Heart left ventricle (tissue), 16 donors: ENCODE data around the gene TTR. TPM values are rescaled to one million over a fixed set of nuclear protein-coding genes. Genes with fewer than 3 reads are reported as not detected.

Experiments used
- ATAC-seq, 4 donors: fragments of 200-7000 bp; cut with Tn5 transposase; one replicate each; pipeline ENCODE4 v1.9.1; 2020 to 2022; ENCODE audit warnings: moderate library complexity in 4 of 4, mild to moderate bottlenecking in 3 of 4, moderate number of reproducible peaks in 1 of 4
- DNase-seq, 5 donors: peaks; one replicate each; pipeline ENCODE4 v3.0.0-alpha.2; 2020
- H3K27ac ChIP-seq, 12 donors: fragments of 200-600 bp; sonication (generic) in 4 of 12; one replicate each; pipeline versions ENCODE4 v1.5.0 to v1.8.0; 2016 to 2022; ENCODE audit warnings: mild to moderate bottlenecking in 2 of 12
- H3K27me3 ChIP-seq, 9 donors: fragments of 200-600 bp; sonication (generic) in 2 of 9; one replicate each; pipeline versions ENCODE4 v1.5.1 to v1.8.0; 2016 to 2022; ENCODE audit warnings: mild to moderate bottlenecking in 3 of 9
- H3K36me3 ChIP-seq, 9 donors: fragments of 200-600 bp; sonication (generic) in 2 of 9; one replicate each; pipeline versions ENCODE4 v1.5.0 to v1.8.0; 2018 to 2022; ENCODE audit warnings: mild to moderate bottlenecking in 2 of 9
- H3K4me1 ChIP-seq, 12 donors: fragments of 200-600 bp; sonication (generic) in 4 of 12; one replicate each; pipeline versions ENCODE4 v1.5.0 to v1.8.0; 2016 to 2022; ENCODE audit warnings: mild to moderate bottlenecking in 3 of 12
- H3K4me3 ChIP-seq, 12 donors: fragments of 200-600 bp; sonication (generic) in 4 of 12; one replicate each; pipeline versions ENCODE4 v1.5.0 to v1.8.0; 2017 to 2022; ENCODE audit warnings: mild to moderate bottlenecking in 9 of 12, moderate library complexity in 4 of 12
- H3K9me3 ChIP-seq, 12 donors: fragments of 200-600 bp; sonication (generic) in 4 of 12; one replicate each; pipeline versions ENCODE4 v1.5.0 to v1.8.0; 2016 to 2022; ENCODE audit warnings: mild to moderate bottlenecking in 1 of 12
- CTCF ChIP-seq, 12 donors: fragments of 200-600 bp; sonication (generic) in 4 of 12; IDR thresholded peaks; one replicate each; pipeline versions ENCODE4 v1.5.0 to v1.8.0; 2018 to 2022; ENCODE audit warnings: antibody characterized with exemption in 12 of 12, mild to moderate bottlenecking in 5 of 12
- POLR2A ChIP-seq, 2 donors: fragments of 450-650 bp; IDR thresholded peaks; one replicate each; pipeline ENCODE4 v1.6.1; 2017; ENCODE audit warnings: antibody characterized with exemption in 2 of 2, mild to moderate bottlenecking in 2 of 2, moderate library complexity in 2 of 2
- WGBS, 4 donors: extraction: QIAGEN DNeasy Blood & Tissue Kit in 2 of 4; methylation state at CpG; one replicate each; pipeline versions ENCODE4 v1.1.5 to v1.1.7; 2013 to 2018; 5-methylcytosine and 5-hydroxymethylcytosine counted together
- intact Hi-C, 10 donors: fragments of 100-400 bp; cut with DNase I; formaldehyde crosslinking; loops; one replicate each; pipeline versions ENCODE4 v1.11.1 to v1.14.2; 2022
- polyA plus RNA-seq, 2 donors: library from polyadenylated mRNA; stranded (reverse); fragments of 200-250 nt; gene quantifications; one replicate each; pipeline ENCODE4 v1.2.3, GENCODE V29; 2013
- total RNA-seq, 9 donors: library from RNA; depleted of rRNA in 2 of 9; stranded (reverse); fragments of >200 nt in 2 of 9; fragmentation: NEBNext Ultra II Directional in 3 of 9; extraction: Animal tissue kit (Norgen Biotek cat#: 25700) in 3 of 9; gene quantifications; one replicate each; pipeline versions ENCODE4 v1.1.0 to v1.2.4, GENCODE V29; 2016 to 2023
- donor health status: ischemic (EF 13 %, LVEDD 7.1; RV severe dilation, severe dysfunction).
- donor health status: healthy with polysubstance abuse.
- donor health status: DM: no; HTN: yes; CAD: no.
- donor health status: DM: no; HTN: no; CAD: no.
- donor health status: ischemic (EF 25% LVEDD 6.9; RV normal size, moderate dysfunction).
- donor health status: ischemic (EF 25% LVEDD 5.7; RV mildly dilated, moderate dysfunction).
- donor health status: healthy.
- donor health status: DM: yes; HTN: yes; CAD: no.
- donor health status: ischemic (EF 35%, LVEDD 5.7; RV mildly dilated, moderate dysfunction).
- donor health status: nonischemic (EF 11% LVEDD 7.7; RV severe dilation, severe dysfunction).
- donor health status: DM: yes; HTN: yes; CAD: no.
- donor health status: PGD.
- donor health status: ischemic (EF 29% LVEDD 5.4; RV normal size, mild dysfunction).
- donor health status: nonischemic (EF 23%, LVEDD 6.1; RV moderate dilation, normal function).

Gene TTR
- total and polyA plus RNA-seq, 11 donors: 0.19 TPM; not detected in 10

- H3K4me1 ChIP-seq: no peaks in the 10 kb centered on the region
- H3K36me3 ChIP-seq: no peaks in the 10 kb centered on the region
- intact Hi-C loops: no loop called here
- WGBS, 4 donors: 93 to 98% (median 96%) methylated on average over 4 of the region's 4 CpGs
- DNase-seq (no peak), ATAC-seq (no peak)
- no peak for TF ChIP-seq CTCF (IDR thresholded peaks at IDR 0.05)
- TF ChIP-seq POLR2A (IDR thresholded peaks at IDR 0.05): no peak
- no peak overlapping the region for H3K4me3 ChIP-seq
- no peaks in the 10 kb centered on the region for H3K9me3 ChIP-seq
- H3K27ac ChIP-seq: no peak overlapping the region
- H3K27me3 ChIP-seq: no peaks in the 10 kb centered on the region
Measured at GRCh38 chr18:31630549-31630948, 38.9 kb downstream of the TTR start.

GRCh38 chr18:31631526-31631925 is 39.8 kb downstream of the TTR start:
- TF ChIP-seq CTCF (IDR thresholded peaks at IDR 0.05): no peak
- TF ChIP-seq POLR2A (IDR thresholded peaks at IDR 0.05): no peak
- no peak for ATAC-seq
- H3K4me3 ChIP-seq: no peak overlapping the region
- DNase-seq: no peak
- H3K27ac ChIP-seq: no peak overlapping the region
- H3K36me3 ChIP-seq: no peaks in the 10 kb centered on the region
- intact Hi-C loops: no loop called here
- no peaks in the 10 kb centered on the region for H3K27me3 ChIP-seq
- H3K4me1 ChIP-seq: no peaks in the 10 kb centered on the region
- 92 to 97% (median 96%) methylated on average over 1 of the region's 1 CpG for WGBS, 4 donors
- H3K9me3 ChIP-seq: peaks cover 0 to 3% (median 0%) of the 10 kb centered on the region in 12 donors

GRCh38 chr18:31632356-31632755 is 40.7 kb downstream of the TTR start:
- DNase-seq (no peak), ATAC-seq (no peak)
- intact Hi-C loops: no loop called here
- no peak for TF ChIP-seq POLR2A (IDR thresholded peaks at IDR 0.05)
- TF ChIP-seq CTCF (IDR thresholded peaks at IDR 0.05): no peak
- no peaks in the 10 kb centered on the region for H3K4me1 ChIP-seq
- H3K36me3 ChIP-seq: no peaks in the 10 kb centered on the region
- no peak overlapping the region for H3K4me3 ChIP-seq
- H3K27ac ChIP-seq: no peak overlapping the region
- H3K27me3 ChIP-seq: no peaks in the 10 kb centered on the region
- peaks cover 0 to 6% (median 0%) of the 10 kb centered on the region in 12 donors for H3K9me3 ChIP-seq
- WGBS, 4 donors: 88 to 98% (median 94%) methylated on average over 1 of the region's 1 CpG

- H3K27me3 ChIP-seq: no peaks in the 10 kb centered on the region
- ATAC-seq (no peak), DNase-seq (no peak)
- no peaks in the 10 kb centered on the region for H3K4me1 ChIP-seq
- no peaks in the 10 kb centered on the region for H3K36me3 ChIP-seq
- peaks cover 0 to 6% (median 0%) of the 10 kb centered on the region in 12 donors for H3K9me3 ChIP-seq
- TF ChIP-seq CTCF (IDR thresholded peaks at IDR 0.05): no peak
- TF ChIP-seq POLR2A (IDR thresholded peaks at IDR 0.05): no peak
- no peak overlapping the region for H3K27ac ChIP-seq
- 80 to 86% (median 83%) methylated on average over 10 of the region's 10 CpGs for WGBS, 4 donors
- H3K4me3 ChIP-seq: no peak overlapping the region
- intact Hi-C loops: no loop called here
Measured at GRCh38 chr18:31633392-31634330, 42.0 kb downstream of the TTR start.
